ENCODE results near the gene SNRPD3. TPM values are rescaled to one million over a fixed set of nuclear protein-coding genes. Genes with fewer than 3 reads are reported as not detected.

The SNRPD3 gene
- total RNA-seq (2021) (216 and 220 TPM in 2 replicates), Bru-seq, nascent RNA (percentile 91 among the genes with signal in this experiment), BruChase-seq, experiment 1, labeled RNA remaining after a 2-hour chase (percentile 90 among the genes with signal in this experiment), BruChase-seq, experiment 2, labeled RNA remaining after a 6-hour chase (percentile 96 among the genes with signal in this experiment)
- long read RNA-seq, transcript SNRPD3-201 (4 exons, 1,763 nt): major isoform, 217 of 235 reads
- long read RNA-seq, partial matches to known transcripts: 1 of 235 reads
- long read RNA-seq, other reads (novel, unspliced or antisense): 17 of 235 reads

DNA sequence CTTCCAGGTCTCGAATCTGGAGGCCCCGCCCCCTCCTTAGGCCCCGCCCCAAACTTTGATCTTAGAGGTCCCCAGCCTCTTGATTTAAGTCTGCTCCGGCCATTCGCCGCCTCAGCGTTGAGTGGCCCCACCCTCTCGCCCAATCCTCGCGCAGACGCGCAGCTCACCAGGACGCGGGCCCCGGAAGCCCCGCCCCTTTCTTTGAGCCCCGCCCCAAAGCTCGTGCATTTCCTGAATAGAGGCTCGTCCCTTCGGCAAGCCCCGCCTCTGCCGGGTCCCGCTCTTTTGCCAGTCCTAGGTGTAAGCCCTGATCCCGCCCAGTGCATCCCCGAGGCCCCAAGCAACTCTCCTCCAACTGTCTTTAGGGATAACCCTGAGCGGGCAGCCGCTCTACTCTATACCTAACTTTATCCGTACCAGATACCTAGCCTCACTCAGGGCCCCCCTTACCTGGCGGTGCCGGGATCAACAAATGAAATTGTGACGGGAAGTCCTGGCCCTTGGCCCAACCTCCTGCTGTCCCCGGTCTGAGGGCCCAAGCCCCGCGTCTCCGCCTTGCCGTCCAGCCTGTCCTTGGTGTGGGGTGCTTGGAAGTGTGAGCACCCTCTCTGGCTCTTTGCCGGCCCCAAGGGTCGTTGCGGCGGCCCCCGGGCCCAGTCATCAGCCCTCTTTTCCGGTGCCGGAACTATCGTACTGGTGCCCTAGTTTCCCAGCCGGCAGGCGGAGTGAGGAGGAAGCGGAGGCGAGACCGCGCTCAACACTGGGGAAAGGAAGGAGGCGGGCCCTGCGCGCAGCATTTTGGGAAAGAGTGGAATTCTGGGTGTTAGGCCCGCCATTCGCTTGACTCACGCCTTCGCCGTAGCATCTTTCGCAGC is at the start of gene SNRPD3:
Gene SNRPD3, plus strand, starts transcription at position 835 of the 875 bp plus-strand sequence. CDS start 1,676 bp downstream, outside the sequence.
- Histone ChIP-seq H3K4me1 (ENCODE audit: insufficient read depth, low read length, poor library complexity, severe bottlenecking) (peaks cover 18% of the 10 kb centered on the region), H3K27me3 (replicated peaks; ENCODE audit: insufficient read depth, low read depth, low read length, poor library complexity) (no peaks in the 10 kb centered on the region), H3K36me3 (ENCODE audit: insufficient read depth, low read length, poor library complexity, severe bottlenecking) (peaks cover 28% of the 10 kb centered on the region), H3K9me3 (ENCODE audit: low read depth, low read length, poor library complexity, severe bottlenecking) (no peaks in the 10 kb centered on the region), H3K27ac (ENCODE audit: low read depth, low read length, poor library complexity, severe bottlenecking) (peak within 1 kb of the TSS; percentile 97), H3K4me3 (ENCODE audit: low read depth, low read length, poor library complexity, severe bottlenecking) (peak within 1 kb of the TSS; percentile 93)
- TF ChIP-seq, protein P1, sequence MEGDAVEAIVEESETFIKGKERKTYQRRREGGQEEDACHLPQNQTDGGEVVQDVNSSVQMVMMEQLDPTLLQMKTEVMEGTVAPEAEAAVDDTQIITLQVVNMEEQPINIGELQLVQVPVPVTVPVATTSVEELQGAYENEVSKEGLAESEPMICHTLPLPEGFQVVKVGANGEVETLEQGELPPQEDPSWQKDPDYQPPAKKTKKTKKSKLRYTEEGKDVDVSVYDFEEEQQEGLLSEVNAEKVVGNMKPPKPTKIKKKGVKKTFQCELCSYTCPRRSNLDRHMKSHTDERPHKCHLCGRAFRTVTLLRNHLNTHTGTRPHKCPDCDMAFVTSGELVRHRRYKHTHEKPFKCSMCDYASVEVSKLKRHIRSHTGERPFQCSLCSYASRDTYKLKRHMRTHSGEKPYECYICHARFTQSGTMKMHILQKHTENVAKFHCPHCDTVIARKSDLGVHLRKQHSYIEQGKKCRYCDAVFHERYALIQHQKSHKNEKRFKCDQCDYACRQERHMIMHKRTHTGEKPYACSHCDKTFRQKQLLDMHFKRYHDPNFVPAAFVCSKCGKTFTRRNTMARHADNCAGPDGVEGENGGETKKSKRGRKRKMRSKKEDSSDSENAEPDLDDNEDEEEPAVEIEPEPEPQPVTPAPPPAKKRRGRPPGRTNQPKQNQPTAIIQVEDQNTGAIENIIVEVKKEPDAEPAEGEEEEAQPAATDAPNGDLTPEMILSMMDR (conservative IDR thresholded peaks at IDR 0.05; ENCODE audit: low read depth, low read length): no peak
- TF ChIP-seq EZH2 (IDR thresholded peaks at IDR 0.05; ENCODE audit: borderline replicate concordance, low read depth, low read length, poor library complexity, severe bottlenecking): no peak
- DNase-seq (ENCODE audit: low spot score): peak; percentile 99
- ChIA-PET POLR2A (ENCODE audit: low non-redundant PET) (interaction anchor here (0.6 to 0.7 kb wide), 3 partner anchors 26 to 641 kb away, joined by 4 to 11 read pairs (median 6); no protein-coding TSS in a partner anchor), CTCF (no interaction called here)
- intact Hi-C loops (cut with micrococcal nuclease; ENCODE audit: unreplicated experiment): no loop called here
- no TSS peak for BruUV-seq (replicated peaks)

- intact Hi-C loops (cut with micrococcal nuclease; ENCODE audit: unreplicated experiment): no loop called here
- no peak overlapping the region for H3K27ac ChIP-seq (ENCODE audit: low read depth, low read length, poor library complexity, severe bottlenecking)
- CTCF ChIA-PET: interaction anchor here (0.6 kb wide), 1 partner anchor 14 kb away, joined by 4 read pairs; no protein-coding TSS in a partner anchor
- no peak overlapping the region for H3K4me3 ChIP-seq (ENCODE audit: low read depth, low read length, poor library complexity, severe bottlenecking)
- BruUV-seq (replicated peaks): no TSS peak
- TF ChIP-seq, protein P1 (conservative IDR thresholded peaks at IDR 0.05; ENCODE audit: low read depth, low read length): no peak
- no peak for TF ChIP-seq EZH2 (IDR thresholded peaks at IDR 0.05; ENCODE audit: borderline replicate concordance, low read depth, low read length, poor library complexity, severe bottlenecking)
- H3K4me1 ChIP-seq (ENCODE audit: insufficient read depth, low read length, poor library complexity, severe bottlenecking): peaks cover 6% of the 10 kb centered on the region
- H3K27me3 ChIP-seq (replicated peaks; ENCODE audit: insufficient read depth, low read depth, low read length, poor library complexity): no peaks in the 10 kb centered on the region
- H3K36me3 ChIP-seq (ENCODE audit: insufficient read depth, low read length, poor library complexity, severe bottlenecking): no peaks in the 10 kb centered on the region
- POLR2A ChIA-PET (ENCODE audit: low non-redundant PET): no interaction called here
- no peaks in the 10 kb centered on the region for H3K9me3 ChIP-seq (ENCODE audit: low read depth, low read length, poor library complexity, severe bottlenecking)
- peak; percentile 31 for DNase-seq (ENCODE audit: low spot score)
These were observed 48.9 kb upstream of the SNRPD3 start for GRCh38 chr22:24506802-24507438.

DNA sequence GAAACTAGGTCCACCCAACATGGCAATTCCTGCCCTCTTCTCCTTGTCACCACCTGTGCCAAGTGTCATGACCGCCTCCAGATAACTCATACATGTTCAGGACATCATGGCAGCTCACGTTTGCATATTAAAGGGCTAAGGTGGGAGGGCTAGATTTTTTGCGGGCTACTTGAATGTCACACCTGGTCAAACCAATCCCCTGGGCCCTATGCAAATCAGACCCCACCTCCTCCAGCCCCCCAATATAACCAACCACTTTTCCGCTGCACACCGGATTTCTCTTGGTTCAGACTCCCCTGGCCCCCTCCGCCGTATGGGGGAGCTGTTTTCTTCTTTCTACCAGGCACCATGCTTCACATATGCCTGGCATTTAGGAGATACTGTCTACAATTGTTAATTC is 48.1 kb upstream of the SNRPD3 start:
- Histone ChIP-seq H3K36me3 (ENCODE audit: insufficient read depth, low read length, poor library complexity, severe bottlenecking) (no peaks in the 10 kb centered on the region), H3K4me1 (ENCODE audit: insufficient read depth, low read length, poor library complexity, severe bottlenecking) (peaks cover 6% of the 10 kb centered on the region), H3K9me3 (ENCODE audit: low read depth, low read length, poor library complexity, severe bottlenecking) (no peaks in the 10 kb centered on the region), H3K4me3 (ENCODE audit: low read depth, low read length, poor library complexity, severe bottlenecking) (no peak overlapping the region), H3K27me3 (replicated peaks; ENCODE audit: insufficient read depth, low read depth, low read length, poor library complexity) (no peaks in the 10 kb centered on the region), H3K27ac (ENCODE audit: low read depth, low read length, poor library complexity, severe bottlenecking) (no peak overlapping the region)
- DNase-seq (ENCODE audit: low spot score): no peak
- BruUV-seq (replicated peaks): no TSS peak
- TF ChIP-seq EZH2 (IDR thresholded peaks at IDR 0.05; ENCODE audit: borderline replicate concordance, low read depth, low read length, poor library complexity, severe bottlenecking): no peak
- TF ChIP-seq, protein P1 (conservative IDR thresholded peaks at IDR 0.05; ENCODE audit: low read depth, low read length): no peak
- intact Hi-C loops (cut with micrococcal nuclease; ENCODE audit: unreplicated experiment): no loop called here
- CTCF ChIA-PET: interaction anchor here (0.7 kb wide), 1 partner anchor 195 kb away, joined by 3 read pairs; no protein-coding TSS in a partner anchor
- POLR2A ChIA-PET (ENCODE audit: low non-redundant PET): no interaction called here

Measured in A673 (cell line).